ENCODE measurements around the gene NFIB. TPM values are rescaled to one million over a fixed set of nuclear protein-coding genes. Genes with fewer than 3 reads are reported as not detected.

The NFIB gene
- total RNA-seq, 2 donors from 2014 or later: 5.3 to 14.1 TPM

- TF ChIP-seq CTCF (conservative IDR thresholded peaks at IDR 0.05): no peak
- Histone ChIP-seq H3K4me1 (ENCODE audit: control insufficient read depth, insufficient read depth, low read length) (no peaks in the 10 kb centered on the region), H3K27me3 (ENCODE audit: control insufficient read depth, insufficient read depth, low read length, poor library complexity, severe bottlenecking) (peaks cover 13% of the 10 kb centered on the region), H3K4me3 (ENCODE audit: low read length) (no peak overlapping the region), H3K9me3 (ENCODE audit: control insufficient read depth, low read length) (no peaks in the 10 kb centered on the region), H3K27ac (ENCODE audit: low read depth, low read length) (no peak overlapping the region), H3K36me3 (ENCODE audit: control insufficient read depth, insufficient read depth, low read length) (no peaks in the 10 kb centered on the region), H3K9ac (ENCODE audit: extremely low read depth, low read length, poor library complexity, severe bottlenecking) (no peak overlapping the region)
- DNase-seq: no peak
- Mint-ChIP-seq H3K4me1 (peaks cover 19% of the 10 kb centered on the region), H3K36me3 (ENCODE audit: low read depth) (no peaks in the 10 kb centered on the region), H3K4me3 (no peak overlapping the region), H3K27me3 (ENCODE audit: insufficient read depth) (peaks cover 3% of the 10 kb centered on the region), H3K9me3 (no peaks in the 10 kb centered on the region), H3K27ac (no peak overlapping the region)
- 67% methylated on average over 1 of the region's 2 CpGs; no CpG with 5 or more reads in 1 of the 2 experiments for WGBS, 2 experiments (ENCODE audit: insufficient coverage in 1 of 2, insufficient read length in 1 of 2)
Measured at GRCh38 chr9:14214693-14215092, 99.2 kb downstream of the NFIB start.

GRCh38 chr9:14214065-14214684 lies 99.8 kb downstream of the NFIB start:
- peaks cover 23% of the 10 kb centered on the region for H3K4me1 Mint-ChIP-seq
- no peaks in the 10 kb centered on the region for H3K36me3 Mint-ChIP-seq (ENCODE audit: low read depth)
- H3K9me3 Mint-ChIP-seq: no peaks in the 10 kb centered on the region
- no peak for DNase-seq
- WGBS, 2 experiments (ENCODE audit: insufficient coverage in 1 of 2, insufficient read length in 1 of 2): 89 to 94% methylated on average over 2 to 3 of the region's 3 CpGs
- TF ChIP-seq CTCF (conservative IDR thresholded peaks at IDR 0.05): no peak
- Histone ChIP-seq H3K27ac (ENCODE audit: low read depth, low read length) (no peak overlapping the region), H3K9ac (ENCODE audit: extremely low read depth, low read length, poor library complexity, severe bottlenecking) (no peak overlapping the region), H3K4me1 (ENCODE audit: control insufficient read depth, insufficient read depth, low read length) (no peaks in the 10 kb centered on the region), H3K4me3 (ENCODE audit: low read length) (no peak overlapping the region), H3K27me3 (ENCODE audit: control insufficient read depth, insufficient read depth, low read length, poor library complexity, severe bottlenecking) (peaks cover 13% of the 10 kb centered on the region), H3K9me3 (ENCODE audit: control insufficient read depth, low read length) (no peaks in the 10 kb centered on the region), H3K36me3 (ENCODE audit: control insufficient read depth, insufficient read depth, low read length) (no peaks in the 10 kb centered on the region)
- H3K4me3 Mint-ChIP-seq: no peak overlapping the region
- H3K27me3 Mint-ChIP-seq (ENCODE audit: insufficient read depth): peaks cover 3% of the 10 kb centered on the region
- no peak overlapping the region for H3K27ac Mint-ChIP-seq

GRCh38 chr9:14213504-14213903 lies 100.4 kb downstream of the NFIB start:
- Histone ChIP-seq H3K9me3 (ENCODE audit: control insufficient read depth, low read length) (no peaks in the 10 kb centered on the region), H3K36me3 (ENCODE audit: control insufficient read depth, insufficient read depth, low read length) (no peaks in the 10 kb centered on the region), H3K9ac (ENCODE audit: extremely low read depth, low read length, poor library complexity, severe bottlenecking) (no peak overlapping the region), H3K4me1 (ENCODE audit: control insufficient read depth, insufficient read depth, low read length) (no peaks in the 10 kb centered on the region), H3K27me3 (ENCODE audit: control insufficient read depth, insufficient read depth, low read length, poor library complexity, severe bottlenecking) (peaks cover 13% of the 10 kb centered on the region), H3K4me3 (ENCODE audit: low read length) (no peak overlapping the region), H3K27ac (ENCODE audit: low read depth, low read length) (no peak overlapping the region)
- H3K9me3 Mint-ChIP-seq: no peaks in the 10 kb centered on the region
- no peaks in the 10 kb centered on the region for H3K36me3 Mint-ChIP-seq (ENCODE audit: low read depth)
- no peak for DNase-seq
- no peak for TF ChIP-seq CTCF (conservative IDR thresholded peaks at IDR 0.05)
- H3K4me3 Mint-ChIP-seq: no peak overlapping the region
- peaks cover 3% of the 10 kb centered on the region for H3K27me3 Mint-ChIP-seq (ENCODE audit: insufficient read depth)
- no peak overlapping the region for H3K27ac Mint-ChIP-seq
- peaks cover 18% of the 10 kb centered on the region for H3K4me1 Mint-ChIP-seq
- WGBS, 2 experiments (ENCODE audit: insufficient coverage in 1 of 2, insufficient read length in 1 of 2): 95 to 100% methylated on average over 2 of the region's 2 CpGs

All from endodermal cell (in vitro differentiated cells).